GM23248 (cell line): ENCODE data around the gene NAPA.

Experiments used
- EZH2 ChIP-seq: fragments of 200-600 bp; sonication (generic); IDR thresholded peaks from 2 replicates; pipeline ENCODE4 v1.6.1; 2018; ENCODE audit warnings: antibody characterized with exemption, mild to moderate bottlenecking; ENCODE audit not compliant: insufficient read depth, poor library complexity, severe bottlenecking
- EZH2phosphoT487 ChIP-seq: fragments of 200-600 bp; sonication (generic); IDR thresholded peaks from 2 replicates; pipeline ENCODE4 v1.6.1; 2018; ENCODE audit warnings: antibody characterized with exemption, moderate library complexity, mild to moderate bottlenecking, low read depth; ENCODE audit not compliant: insufficient read depth

DNA sequence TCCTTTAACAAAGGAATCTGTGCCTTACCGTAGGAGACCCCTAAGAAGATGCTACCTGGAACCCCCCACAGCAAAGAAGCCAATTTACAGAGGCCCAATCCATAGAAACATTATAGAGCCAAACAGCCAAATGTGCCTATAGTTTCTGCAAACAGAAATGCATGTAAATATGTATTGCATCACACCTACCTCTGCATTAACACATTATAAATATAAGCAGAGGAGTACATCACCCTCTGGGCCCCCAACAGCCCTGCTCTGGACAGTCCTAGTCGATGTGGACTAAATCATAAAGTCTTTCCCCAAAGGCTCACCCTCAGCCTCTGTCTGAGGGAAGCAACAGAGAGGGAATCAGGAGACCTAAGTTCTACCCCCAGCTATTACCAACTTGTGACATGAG, 32.3 kb upstream of the NAPA start:
- TF ChIP-seq EZH2phosphoT487 (no peak), EZH2 (no peak)
